Colonic mucosa (tissue), 4 donors: Measurements from ENCODE around the gene KLHDC8B. TPM values are rescaled to one million over a fixed set of nuclear protein-coding genes. Genes with fewer than 3 reads are reported as not detected.

Experiments
- DNase-seq: peaks from one replicate; pipeline ENCODE4 v3.0.0-alpha.2; 2020
- H3K27ac ChIP-seq: fragments of 200-600 bp; one replicate; pipeline ENCODE4 v1.8.0; 2021
- H3K27me3 ChIP-seq: fragments of 200-600 bp; one replicate; pipeline ENCODE4 v1.8.0; 2021
- H3K36me3 ChIP-seq: fragments of 200-600 bp; one replicate; pipeline ENCODE4 v1.8.0; 2021
- H3K4me1 ChIP-seq: fragments of 200-600 bp; one replicate; pipeline ENCODE4 v1.8.0; 2021; ENCODE audit warnings: mild to moderate bottlenecking
- H3K4me3 ChIP-seq: fragments of 200-600 bp; one replicate; pipeline ENCODE4 v1.8.0; 2021
- H3K9ac ChIP-seq, 2 donors: one replicate each; pipeline ENCODE4 v1.7.0; 2013; ENCODE audit warnings: control low read depth in 2 of 2, low read depth in 2 of 2, low read length in 2 of 2
- H3K9me3 ChIP-seq: fragments of 200-600 bp; one replicate; pipeline ENCODE4 v1.8.0; 2021
- intact Hi-C: fragments of 100-400 bp; cut with DNase I; formaldehyde crosslinking; loops from one replicate; pipeline ENCODE4 v1.14.1; 2022
- total RNA-seq, 2 donors: library from RNA; stranded (reverse); fragmentation: NEBNext Ultra II Directional in 1 of 2; extraction: Animal tissue kit (Norgen Biotek cat#: 25700) in 1 of 2; gene quantifications; one replicate each; pipeline ENCODE4 v1.2.1, GENCODE V29; 2021
- TF ChIP-seq, protein P1 (sequence below): fragments of 200-600 bp; IDR thresholded peaks from one replicate; pipeline ENCODE4 v1.8.0; 2022; ENCODE audit warnings: antibody characterized with exemption, mild to moderate bottlenecking
- donor health status: healthy.
- donor health status: DM: no; HTN: no; CAD: no.
- donor health status: DM: no; HTN: no; CAD: no.

KLHDC8B gene
- total RNA-seq, 2 donors from 2014 or later, result 5.1 to 9.4 TPM

DNA sequence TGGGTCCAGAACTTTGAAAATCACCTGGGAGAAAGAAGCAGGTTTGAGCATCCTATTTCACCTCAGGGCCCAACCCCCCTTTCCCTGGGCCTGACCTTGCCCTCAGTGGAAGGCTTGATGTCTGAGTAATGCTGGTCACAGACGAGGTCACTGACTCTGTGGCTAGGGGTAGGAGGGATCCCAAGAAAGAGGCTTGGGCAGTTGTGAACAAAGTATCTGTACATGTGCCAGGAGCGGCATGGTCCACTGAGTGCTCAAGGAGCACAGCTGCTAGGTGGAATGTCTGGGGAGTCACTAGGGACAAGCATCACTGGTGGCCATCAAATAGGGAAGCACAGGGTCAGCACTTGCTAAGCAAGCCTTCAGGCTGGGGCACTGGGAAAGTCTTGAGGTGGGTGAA, 12.6 kb upstream of the KLHDC8B start:
- intact Hi-C loops, result no loop called here

DNA sequence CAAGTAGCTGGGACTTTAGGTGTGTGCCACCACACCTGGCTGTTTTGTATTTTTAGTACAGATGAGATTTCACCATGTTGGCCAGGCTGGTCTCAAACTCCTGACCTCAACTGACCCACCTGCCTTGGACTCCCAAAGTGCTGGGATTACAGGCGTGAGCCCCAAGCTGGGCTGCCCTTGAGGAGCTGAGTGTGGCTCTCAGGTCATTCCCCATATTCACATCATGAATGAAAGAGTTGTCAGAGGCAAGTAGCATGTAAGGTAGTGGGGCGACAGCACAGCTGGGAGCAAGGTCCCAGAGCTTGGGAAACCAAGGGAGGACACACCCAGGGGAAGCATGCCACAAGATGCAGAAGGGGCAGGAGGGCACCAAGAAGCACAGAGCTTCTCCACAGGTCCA, 10.2 kb upstream of the KLHDC8B start:
- no peak overlapping the region for H3K27ac ChIP-seq
- no peaks in the 10 kb centered on the region for H3K27me3 ChIP-seq
- peaks cover 3% of the 10 kb centered on the region for H3K4me1 ChIP-seq
- no peaks in the 10 kb centered on the region for H3K9me3 ChIP-seq
- intact Hi-C loops, result no loop called here
- TF ChIP-seq, protein P1, sequence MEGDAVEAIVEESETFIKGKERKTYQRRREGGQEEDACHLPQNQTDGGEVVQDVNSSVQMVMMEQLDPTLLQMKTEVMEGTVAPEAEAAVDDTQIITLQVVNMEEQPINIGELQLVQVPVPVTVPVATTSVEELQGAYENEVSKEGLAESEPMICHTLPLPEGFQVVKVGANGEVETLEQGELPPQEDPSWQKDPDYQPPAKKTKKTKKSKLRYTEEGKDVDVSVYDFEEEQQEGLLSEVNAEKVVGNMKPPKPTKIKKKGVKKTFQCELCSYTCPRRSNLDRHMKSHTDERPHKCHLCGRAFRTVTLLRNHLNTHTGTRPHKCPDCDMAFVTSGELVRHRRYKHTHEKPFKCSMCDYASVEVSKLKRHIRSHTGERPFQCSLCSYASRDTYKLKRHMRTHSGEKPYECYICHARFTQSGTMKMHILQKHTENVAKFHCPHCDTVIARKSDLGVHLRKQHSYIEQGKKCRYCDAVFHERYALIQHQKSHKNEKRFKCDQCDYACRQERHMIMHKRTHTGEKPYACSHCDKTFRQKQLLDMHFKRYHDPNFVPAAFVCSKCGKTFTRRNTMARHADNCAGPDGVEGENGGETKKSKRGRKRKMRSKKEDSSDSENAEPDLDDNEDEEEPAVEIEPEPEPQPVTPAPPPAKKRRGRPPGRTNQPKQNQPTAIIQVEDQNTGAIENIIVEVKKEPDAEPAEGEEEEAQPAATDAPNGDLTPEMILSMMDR, result no peak
- H3K9ac ChIP-seq, result no peak overlapping the region
- no peaks in the 10 kb centered on the region for H3K36me3 ChIP-seq
- no peak for DNase-seq
- H3K4me3 ChIP-seq, result no peak overlapping the region

More for the DNA sequence above, 12.6 kb upstream of the KLHDC8B start:
- Histone ChIP-seq H3K9ac (no peak overlapping the region), H3K27me3 (no peaks in the 10 kb centered on the region), H3K27ac (no peak overlapping the region), H3K4me1 (no peaks in the 10 kb centered on the region), H3K9me3 (no peaks in the 10 kb centered on the region), H3K4me3 (no peak overlapping the region), H3K36me3 (no peaks in the 10 kb centered on the region)
- TF ChIP-seq, protein P1, result no peak
- DNase-seq, result no peak

DNA sequence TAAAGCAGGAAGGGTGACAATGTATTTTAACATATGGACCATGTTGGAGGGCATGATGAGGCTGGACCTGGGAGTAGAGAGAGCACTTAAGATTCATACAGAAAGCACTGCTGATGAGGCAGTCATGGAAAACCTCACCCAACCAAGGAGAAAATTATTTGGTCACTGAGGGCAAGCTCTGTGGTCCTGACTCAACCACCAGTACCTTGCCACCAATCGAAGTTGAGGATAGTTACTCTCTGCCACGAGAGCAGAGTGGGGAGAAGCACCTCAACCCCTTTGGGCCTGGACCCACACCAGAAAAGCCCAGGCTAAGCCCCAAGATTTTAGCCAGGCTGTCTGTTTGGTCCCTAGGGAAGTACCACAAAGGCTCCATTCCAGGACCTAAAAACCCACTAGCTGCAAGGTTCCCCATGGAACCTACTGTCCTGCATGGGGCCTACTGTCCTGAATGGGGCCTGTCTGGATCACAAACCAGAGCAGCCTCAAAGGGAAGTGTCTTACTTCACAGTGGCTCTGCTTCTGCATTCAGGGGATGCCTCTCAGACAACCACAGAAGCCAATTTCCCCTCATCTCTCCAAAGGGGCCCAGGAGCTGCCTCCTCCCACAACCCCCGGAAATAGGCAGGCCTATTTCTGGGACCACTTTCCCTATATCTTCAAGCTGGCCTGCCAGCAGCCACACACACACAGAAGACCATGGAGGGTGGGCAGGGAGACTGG, 9.4 kb upstream of the KLHDC8B start:
- Histone ChIP-seq H3K9ac (no peak overlapping the region), H3K9me3 (no peaks in the 10 kb centered on the region), H3K27ac (no peak overlapping the region), H3K36me3 (no peaks in the 10 kb centered on the region), H3K4me1 (peaks cover 3% of the 10 kb centered on the region), H3K4me3 (no peak overlapping the region), H3K27me3 (no peaks in the 10 kb centered on the region)
- TF ChIP-seq, protein P1, result no peak
- DNase-seq, result no peak
- intact Hi-C loops, result no loop called here

DNA sequence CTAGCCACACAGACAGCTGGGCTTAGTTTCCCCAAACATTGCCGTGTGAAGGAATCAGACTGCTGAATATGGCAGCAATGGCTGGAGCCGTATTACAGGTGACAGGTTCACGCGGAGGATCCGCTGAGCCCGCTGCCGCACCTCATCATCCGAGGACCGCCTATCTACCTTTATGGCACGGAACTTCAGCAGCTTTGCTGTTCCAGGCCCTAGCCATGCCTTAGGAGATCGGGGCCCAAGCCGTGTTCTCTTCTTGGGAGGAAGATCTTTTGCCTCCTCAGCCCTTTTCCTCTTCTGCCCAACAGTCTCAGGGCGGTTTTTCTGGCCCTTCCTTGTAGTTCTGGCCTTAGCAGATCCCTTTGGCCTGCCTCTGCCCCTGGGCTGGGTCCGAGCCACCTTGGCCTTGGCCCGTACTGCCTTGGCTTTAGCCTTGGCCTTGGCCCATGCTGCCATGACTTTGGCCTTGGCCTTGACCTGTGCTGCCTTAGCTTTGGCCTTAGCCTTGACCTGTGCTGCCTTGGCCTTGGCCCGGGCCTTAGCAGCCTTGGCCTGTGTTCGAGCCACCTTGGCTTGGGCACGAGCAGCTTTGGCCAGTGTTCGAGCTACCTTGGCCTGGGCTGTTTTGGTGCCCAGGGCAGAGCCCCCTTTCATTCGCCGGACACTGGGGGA, 8.5 kb upstream of the KLHDC8B start:
- H3K27ac ChIP-seq, result no peak overlapping the region
- TF ChIP-seq, protein P1, result no peak
- no peaks in the 10 kb centered on the region for H3K27me3 ChIP-seq
- no peak overlapping the region for H3K4me3 ChIP-seq
- intact Hi-C loops, result no loop called here
- H3K4me1 ChIP-seq, result peaks cover 3% of the 10 kb centered on the region
- no peaks in the 10 kb centered on the region for H3K9me3 ChIP-seq
- DNase-seq, result no peak
- no peaks in the 10 kb centered on the region for H3K36me3 ChIP-seq
- H3K9ac ChIP-seq, result no peak overlapping the region

DNA sequence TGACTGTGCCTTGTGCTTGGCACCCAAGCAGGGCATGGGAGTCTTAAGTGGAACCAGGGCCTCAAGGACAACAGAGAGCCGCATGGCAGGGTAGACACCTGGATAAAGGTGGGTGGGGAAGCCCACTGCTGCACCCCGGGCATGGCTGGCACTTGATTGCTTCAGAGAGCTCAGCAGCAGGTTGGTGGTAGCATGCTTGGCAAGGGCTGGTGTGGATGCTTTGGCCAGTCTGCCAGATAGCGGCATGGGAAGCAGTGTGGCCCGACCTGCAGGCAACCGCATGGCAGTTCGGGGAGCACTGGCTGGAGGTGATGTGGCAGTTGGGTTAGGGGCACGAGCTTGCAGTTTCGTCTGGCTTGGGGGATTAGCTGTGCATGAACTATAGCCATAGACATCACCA, 7.8 kb upstream of the KLHDC8B start:
- H3K27me3 ChIP-seq, result no peaks in the 10 kb centered on the region
- TF ChIP-seq, protein P1, result no peak
- no peak overlapping the region for H3K27ac ChIP-seq
- no peak overlapping the region for H3K9ac ChIP-seq
- intact Hi-C loops, result no loop called here
- no peak overlapping the region for H3K4me3 ChIP-seq
- H3K4me1 ChIP-seq, result peaks cover 3% of the 10 kb centered on the region
- no peak for DNase-seq
- H3K36me3 ChIP-seq, result no peaks in the 10 kb centered on the region
- H3K9me3 ChIP-seq, result no peaks in the 10 kb centered on the region
